Stimulated activated naive CD4-positive, alpha-beta T cell treated with Interleukin-2 at 50 U/mL for 16 hours (primary cell): ENCODE results near the gene TNP1.

Experiments used
- DNase-seq: peaks from one replicate; lab custom pipeline; 2025; lab: John Stamatoyannopoulos, UW

Gene TNP1

GRCh38 chr2:216873573-216873972 lies 13.7 kb upstream of the TNP1 start:
- no peak for DNase-seq

- no peak for DNase-seq
These were observed 12.8 kb upstream of the TNP1 start for GRCh38 chr2:216872624-216873023.

- no peak for DNase-seq
These were observed 12.2 kb upstream of the TNP1 start for GRCh38 chr2:216872040-216872439.

GRCh38 chr2:216871333-216871934 lies 11.6 kb upstream of the TNP1 start:
- no peak for DNase-seq

- no peak for DNase-seq
These were observed 10.9 kb upstream of the TNP1 start for GRCh38 chr2:216870508-216871332.

- no peak for DNase-seq
These were observed 6.7 kb upstream of the TNP1 start for GRCh38 chr2:216866515-216867095.

- no peak for DNase-seq
These were observed 5.8 kb upstream of the TNP1 start for GRCh38 chr2:216865658-216866057.

- DNase-seq = no peak
These were observed 4.1 kb upstream of the TNP1 start for GRCh38 chr2:216863946-216864345.

GRCh38 chr2:216862628-216863398 lies 2.9 kb upstream of the TNP1 start:
- DNase-seq = no peak

- DNase-seq = no peak
These were observed 718 bp upstream of the TNP1 start for GRCh38 chr2:216860426-216861137.

- no peak for DNase-seq
These were observed 1.6 kb downstream of the TNP1 start for GRCh38 chr2:216858312-216858711.

- DNase-seq = no peak
These were observed 2.7 kb downstream of the TNP1 start for GRCh38 chr2:216857131-216857550.

GRCh38 chr2:216856406-216857065 lies 3.3 kb downstream of the TNP1 start:
- DNase-seq = no peak

- no peak for DNase-seq
These were observed 4.3 kb downstream of the TNP1 start for GRCh38 chr2:216855605-216856004.

- no peak for DNase-seq
These were observed 4.8 kb downstream of the TNP1 start for GRCh38 chr2:216855079-216855478.

GRCh38 chr2:216851486-216852090 lies 8.3 kb downstream of the TNP1 start:
- no peak for DNase-seq

GRCh38 chr2:216850665-216851322 lies 9.1 kb downstream of the TNP1 start:
- no peak for DNase-seq

- DNase-seq = no peak
These were observed 9.9 kb downstream of the TNP1 start for GRCh38 chr2:216849987-216850386.

- DNase-seq = no peak
These were observed 14.4 kb downstream of the TNP1 start for GRCh38 chr2:216845426-216845825.

- DNase-seq = no peak
These were observed 17.2 kb downstream of the TNP1 start for GRCh38 chr2:216842636-216843035.
